Liver (tissue), 9 donors: ENCODE data around the gene FARSA. TPM values are rescaled to one million over a fixed set of nuclear protein-coding genes. Genes with fewer than 3 reads are reported as not detected.

Experiments
- DNase-seq: peaks from one replicate; pipeline ENCODE4 v3.0.0-alpha.2; 2017; ENCODE audit warnings: low spot score
- H3K27ac ChIP-seq, 2 donors: one replicate each; pipeline ENCODE4 v1.7.0; 2013; ENCODE audit warnings: inconsistent platforms in 2 of 2, low read length in 2 of 2, control low read depth in 1 of 2, low read depth in 1 of 2, mild to moderate bottlenecking in 1 of 2
- H3K27me3 ChIP-seq, 4 donors: one replicate each; pipeline versions ENCODE4 v1.6.1 to v1.7.0; 2013; ENCODE audit warnings: low read length in 3 of 4, inconsistent platforms in 1 of 4, mild to moderate bottlenecking in 1 of 4, moderate library complexity in 1 of 4; ENCODE audit not compliant: control insufficient read depth in 4 of 4, insufficient read depth in 4 of 4
- H3K36me3 ChIP-seq, 4 donors: one replicate each; pipeline versions ENCODE4 v1.6.1 to v1.7.0; 2013; ENCODE audit warnings: low read length in 3 of 4, mild to moderate bottlenecking in 3 of 4, low read depth in 1 of 4, moderate library complexity in 1 of 4; ENCODE audit not compliant: control insufficient read depth in 4 of 4, insufficient read depth in 3 of 4
- H3K4me1 ChIP-seq, 4 donors: one replicate each; pipeline versions ENCODE4 v1.6.1 to v1.7.0; 2013; ENCODE audit warnings: low read length in 3 of 4, mild to moderate bottlenecking in 3 of 4, moderate library complexity in 1 of 4; ENCODE audit not compliant: control insufficient read depth in 4 of 4, insufficient read depth in 4 of 4
- H3K4me3 ChIP-seq, 3 donors: one replicate each; pipeline versions ENCODE4 v1.6.1 to v1.7.0; 2013; ENCODE audit warnings: low read length in 3 of 3, control low read depth in 1 of 3, low read depth in 1 of 3, mild to moderate bottlenecking in 1 of 3
- H3K9ac ChIP-seq, 2 donors: one replicate each; pipeline ENCODE4 v1.7.0; 2013; ENCODE audit warnings: low read length in 2 of 2, mild to moderate bottlenecking in 2 of 2, moderate library complexity in 2 of 2, control low read depth in 1 of 2, low read depth in 1 of 2
- H3K9me3 ChIP-seq, 4 donors: one replicate each; pipeline versions ENCODE4 v1.6.1 to v1.7.0; 2013; ENCODE audit warnings: low read length in 3 of 4; ENCODE audit not compliant: control insufficient read depth in 4 of 4
- EGR1 ChIP-seq, 2 donors: IDR thresholded peaks; 2 replicates each; pipeline ENCODE4 v1.6.1; 2016 to 2018; ENCODE audit warnings: antibody characterized with exemption in 2 of 2, low read depth in 2 of 2
- FOXA1 ChIP-seq: IDR thresholded peaks from 2 replicates; pipeline ENCODE4 v1.6.1; 2016; ENCODE audit warnings: antibody characterized with exemption
- FOXA2 ChIP-seq: IDR thresholded peaks from 2 replicates; pipeline ENCODE4 v1.6.1; 2016; ENCODE audit warnings: antibody characterized with exemption
- GABPA ChIP-seq, 2 donors: IDR thresholded peaks in 1 of 2; conservative IDR thresholded peaks in 1 of 2; 2 replicates each; pipeline ENCODE4 v1.6.1; 2016; ENCODE audit warnings: antibody characterized with exemption in 2 of 2, mild to moderate bottlenecking in 1 of 2, moderate library complexity in 1 of 2
- HNF4A ChIP-seq, 2 donors: conservative IDR thresholded peaks; 2 replicates each; pipeline ENCODE4 v1.6.1; 2016; ENCODE audit warnings: antibody characterized with exemption in 2 of 2, mild to moderate bottlenecking in 2 of 2
- HNF4G ChIP-seq: IDR thresholded peaks from 2 replicates; pipeline ENCODE4 v1.6.1; 2016; ENCODE audit warnings: antibody characterized with exemption
- JUND ChIP-seq, 2 donors: IDR thresholded peaks; 2 replicates each; pipeline ENCODE4 v1.6.1; 2016; ENCODE audit warnings: antibody characterized with exemption in 2 of 2
- MAX ChIP-seq: IDR thresholded peaks from 2 replicates; pipeline ENCODE4 v1.6.1; 2016; ENCODE audit warnings: antibody characterized with exemption
- NR2F2 ChIP-seq: IDR thresholded peaks from 2 replicates; pipeline ENCODE4 v1.6.1; 2016; ENCODE audit warnings: antibody characterized with exemption
- RAD21 ChIP-seq, 2 donors: IDR thresholded peaks; 2 replicates each; pipeline ENCODE4 v1.6.1; 2016; ENCODE audit warnings: antibody characterized with exemption in 2 of 2, mild to moderate bottlenecking in 2 of 2
- REST ChIP-seq: IDR thresholded peaks from 2 replicates; pipeline ENCODE4 v1.6.1; 2016; ENCODE audit warnings: antibody characterized with exemption, mild to moderate bottlenecking
- RXRA ChIP-seq, 2 donors: IDR thresholded peaks; 2 replicates each; pipeline ENCODE4 v1.6.1; 2017 to 2018; ENCODE audit warnings: antibody characterized with exemption in 2 of 2, mild to moderate bottlenecking in 1 of 2
- SP1 ChIP-seq: IDR thresholded peaks from 2 replicates; pipeline ENCODE4 v1.6.1; 2018; ENCODE audit warnings: antibody characterized with exemption, mild to moderate bottlenecking
- TAF1 ChIP-seq: conservative IDR thresholded peaks from 2 replicates; pipeline ENCODE4 v1.6.1; 2016; ENCODE audit warnings: antibody characterized with exemption, mild to moderate bottlenecking
- YY1 ChIP-seq: IDR thresholded peaks from 2 replicates; pipeline ENCODE4 v1.6.1; 2016; ENCODE audit warnings: antibody characterized with exemption, mild to moderate bottlenecking
- ZBTB33 ChIP-seq: IDR thresholded peaks from 2 replicates; pipeline ENCODE4 v1.6.1; 2016; ENCODE audit warnings: antibody characterized with exemption
- WGBS: extraction: QIAGEN DNeasy Blood & Tissue Kit; methylation state at CpG from one replicate; pipeline ENCODE4 v1.1.7; 2013; 5-methylcytosine and 5-hydroxymethylcytosine counted together
- polyA plus RNA-seq, 2 donors: library from polyadenylated mRNA; stranded (reverse) in 1 of 2; unstranded in 1 of 2; fragments of 200-250 nt in 1 of 2; fragments of >200 nt in 1 of 2; fragmentation: Nextera tagmentation in 1 of 2; extraction: Ambion mirVana in 1 of 2; gene quantifications; one replicate each; pipeline versions ENCODE4 v1.2.1 to v1.2.3, GENCODE V29; 2013 to 2015
- total RNA-seq, 2 donors: library from RNA; depleted of rRNA; stranded (reverse); fragments of >200 nt; gene quantifications; one replicate each; pipeline ENCODE4 v1.2.3, GENCODE V29; 2014
- TF ChIP-seq, protein P1 (sequence below): IDR thresholded peaks from 2 replicates; pipeline ENCODE4 v1.6.1; 2016; ENCODE audit warnings: antibody characterized with exemption
- TF ChIP-seq, protein P2 (sequence below): fragments of 150-350 bp; IDR thresholded peaks from 2 replicates; pipeline ENCODE4 v1.5.1; 2017; ENCODE audit warnings: improper control_type of control experiment, low read depth, low read length; ENCODE audit not compliant: missing input control
- donor health status: healthy.
- donor health status: healthy.
- donor health status: healthy.
- donor health status: healthy.
- donor health status: healthy.

Gene FARSA
- total and polyA plus RNA-seq, 4 donors: 29.8 to 50.1 (median 34.3) TPM

GRCh38 chr19:12888006-12888603 lies 45.4 kb downstream of the FARSA start:
- 89% methylated on average over 5 of the region's 5 CpGs for WGBS
- no peak for TF ChIP-seq GABPA (IDR thresholded peaks at IDR 0.05 in 1 of 2, conservative IDR thresholded peaks at IDR 0.05 in 1 of 2)
- no peak for TF ChIP-seq RXRA (IDR thresholded peaks at IDR 0.05)
- no peak for TF ChIP-seq HNF4A (conservative IDR thresholded peaks at IDR 0.05)
- TF ChIP-seq, protein P1, sequence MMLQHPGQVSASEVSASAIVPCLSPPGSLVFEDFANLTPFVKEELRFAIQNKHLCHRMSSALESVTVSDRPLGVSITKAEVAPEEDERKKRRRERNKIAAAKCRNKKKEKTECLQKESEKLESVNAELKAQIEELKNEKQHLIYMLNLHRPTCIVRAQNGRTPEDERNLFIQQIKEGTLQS: no peak
- no peak for TF ChIP-seq FOXA2
- TF ChIP-seq NR2F2: no peak
- TF ChIP-seq, protein P2, sequence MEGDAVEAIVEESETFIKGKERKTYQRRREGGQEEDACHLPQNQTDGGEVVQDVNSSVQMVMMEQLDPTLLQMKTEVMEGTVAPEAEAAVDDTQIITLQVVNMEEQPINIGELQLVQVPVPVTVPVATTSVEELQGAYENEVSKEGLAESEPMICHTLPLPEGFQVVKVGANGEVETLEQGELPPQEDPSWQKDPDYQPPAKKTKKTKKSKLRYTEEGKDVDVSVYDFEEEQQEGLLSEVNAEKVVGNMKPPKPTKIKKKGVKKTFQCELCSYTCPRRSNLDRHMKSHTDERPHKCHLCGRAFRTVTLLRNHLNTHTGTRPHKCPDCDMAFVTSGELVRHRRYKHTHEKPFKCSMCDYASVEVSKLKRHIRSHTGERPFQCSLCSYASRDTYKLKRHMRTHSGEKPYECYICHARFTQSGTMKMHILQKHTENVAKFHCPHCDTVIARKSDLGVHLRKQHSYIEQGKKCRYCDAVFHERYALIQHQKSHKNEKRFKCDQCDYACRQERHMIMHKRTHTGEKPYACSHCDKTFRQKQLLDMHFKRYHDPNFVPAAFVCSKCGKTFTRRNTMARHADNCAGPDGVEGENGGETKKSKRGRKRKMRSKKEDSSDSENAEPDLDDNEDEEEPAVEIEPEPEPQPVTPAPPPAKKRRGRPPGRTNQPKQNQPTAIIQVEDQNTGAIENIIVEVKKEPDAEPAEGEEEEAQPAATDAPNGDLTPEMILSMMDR: no peak
- no peak for TF ChIP-seq HNF4G
- no peak for TF ChIP-seq YY1
- no peak for TF ChIP-seq REST
- no peak for TF ChIP-seq JUND (IDR thresholded peaks at IDR 0.05)
- no peak for TF ChIP-seq MAX
- TF ChIP-seq ZBTB33: no peak
- no peak for TF ChIP-seq RAD21 (IDR thresholded peaks at IDR 0.05)
- no peak for TF ChIP-seq TAF1
- TF ChIP-seq EGR1 (IDR thresholded peaks at IDR 0.05; ENCODE audit: low read depth in 2 of 2): no peak
- TF ChIP-seq FOXA1: no peak
- TF ChIP-seq SP1: no peak
- Histone ChIP-seq H3K9me3 (peaks cover 5 to 17% (median 11%) of the 10 kb centered on the region in 4 donors), H3K27me3 (peaks cover 0 to 6% (median 0%) of the 10 kb centered on the region in 4 donors), H3K36me3 (no peaks in the 10 kb centered on the region), H3K9ac (no peak overlapping the region), H3K4me1 (peaks cover 7 to 30% (median 22%) of the 10 kb centered on the region in 4 donors), H3K27ac (no peak overlapping the region), H3K4me3 (no peak overlapping the region)
- DNase-seq: no peak
